GM04504 (cell line): ENCODE measurements around the gene MEMO1.
"Not testable (repeated sequence)": the region's sequence is repeated elsewhere in the genome, so short reads cannot be mapped to it uniquely, and the experiment has no call there.

Experiments
- DNase-seq: peaks from one replicate; pipeline ENCODE4 v3.0.0-alpha.2; 2012; ENCODE audit warnings: low read depth

Gene MEMO1

DNA sequence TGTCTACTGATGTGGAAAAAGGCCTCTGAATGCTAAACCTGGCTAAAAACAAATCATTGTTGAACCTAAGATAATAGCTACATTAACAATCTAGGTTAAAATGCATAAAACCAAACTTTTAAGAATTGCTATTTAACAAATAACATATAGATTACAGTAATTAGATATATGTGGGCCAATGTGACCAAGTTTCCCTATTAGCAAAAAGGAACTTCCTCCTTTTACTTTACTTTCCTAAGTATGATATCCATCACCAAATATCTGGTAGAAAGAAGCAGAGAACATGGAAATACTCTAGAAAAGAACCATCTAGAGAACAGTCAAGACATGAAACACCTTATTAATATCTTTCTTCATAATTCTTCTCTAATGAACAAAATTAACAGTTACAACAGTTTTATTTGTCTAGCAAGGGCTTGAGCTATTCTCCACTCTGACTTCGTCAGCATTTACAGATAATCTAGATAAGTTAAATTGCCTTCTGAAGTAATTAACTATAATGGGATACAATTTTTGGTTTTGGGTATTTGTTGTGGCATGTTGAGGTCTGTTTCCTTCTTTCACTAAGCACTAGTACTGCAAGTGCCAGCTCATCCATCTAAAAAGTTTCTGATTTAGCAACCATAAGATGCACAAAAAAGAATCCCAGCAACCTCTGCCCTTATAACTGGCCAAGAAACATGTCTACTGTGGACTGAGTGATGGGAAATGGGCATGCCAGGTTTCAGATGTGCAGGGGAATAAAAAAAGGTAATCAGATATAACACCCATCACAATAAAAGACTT, 53.3 kb downstream of the MEMO1 start:
- DNase-seq, result no peak

DNA sequence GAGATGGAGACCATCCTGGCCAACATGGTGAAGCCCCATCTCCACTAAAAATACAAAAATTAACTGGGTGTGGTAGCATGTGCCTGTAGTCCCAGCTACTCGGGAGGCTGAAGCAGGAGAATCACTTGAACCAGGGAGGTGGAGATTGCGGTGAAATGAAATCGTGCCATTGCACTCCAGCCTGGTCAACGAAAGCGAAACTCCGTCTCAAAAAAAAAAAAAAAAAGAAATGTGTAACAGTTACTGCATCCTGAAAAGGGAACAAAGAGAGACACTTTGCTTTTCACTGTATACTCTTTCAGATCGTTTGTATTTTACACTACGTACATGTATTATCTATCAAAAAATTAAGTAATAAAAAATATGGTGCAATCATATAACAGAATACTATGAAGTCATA, 53.9 kb downstream of the MEMO1 start:
- DNase-seq, result not testable (repeated sequence)

DNA sequence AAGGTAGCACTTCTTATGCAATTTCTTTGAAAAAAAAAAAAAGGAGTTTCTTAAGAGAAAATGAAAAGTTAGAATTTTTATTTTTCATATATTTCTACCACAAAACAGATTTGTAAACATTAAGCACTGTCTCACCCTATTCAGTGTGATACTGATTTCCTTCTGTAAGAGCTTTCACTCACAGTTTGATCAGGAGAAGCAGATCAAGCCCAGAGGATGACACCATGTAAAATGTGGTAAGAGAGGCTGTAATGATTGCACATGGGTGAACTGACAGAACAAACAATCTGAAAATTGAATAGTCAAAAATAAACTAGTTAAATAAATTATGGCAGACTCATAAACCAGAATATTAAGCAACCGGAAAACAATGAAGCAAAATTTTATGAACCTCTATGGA, 54.5 kb downstream of the MEMO1 start:
- no peak for DNase-seq

DNA sequence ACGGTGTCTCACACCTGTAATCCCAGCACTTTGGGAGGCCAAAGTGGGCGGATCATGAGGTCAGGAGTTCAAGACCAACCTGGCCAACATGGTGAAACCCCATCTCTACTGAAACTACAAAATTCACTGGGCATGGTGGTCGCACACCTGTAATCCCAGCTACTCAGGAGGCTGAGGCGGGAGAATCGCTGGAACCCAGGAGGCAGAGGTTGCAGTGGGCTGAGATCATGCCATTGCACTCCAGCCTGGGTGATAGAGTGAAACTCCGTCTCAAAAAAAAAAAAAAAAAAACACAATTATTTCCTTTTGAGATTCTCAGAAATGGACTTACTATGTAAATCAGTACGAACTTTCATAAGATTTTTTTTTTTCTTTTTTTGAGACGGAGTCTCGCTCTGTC, 57.7 kb downstream of the MEMO1 start:
- not testable (repeated sequence) for DNase-seq

DNA sequence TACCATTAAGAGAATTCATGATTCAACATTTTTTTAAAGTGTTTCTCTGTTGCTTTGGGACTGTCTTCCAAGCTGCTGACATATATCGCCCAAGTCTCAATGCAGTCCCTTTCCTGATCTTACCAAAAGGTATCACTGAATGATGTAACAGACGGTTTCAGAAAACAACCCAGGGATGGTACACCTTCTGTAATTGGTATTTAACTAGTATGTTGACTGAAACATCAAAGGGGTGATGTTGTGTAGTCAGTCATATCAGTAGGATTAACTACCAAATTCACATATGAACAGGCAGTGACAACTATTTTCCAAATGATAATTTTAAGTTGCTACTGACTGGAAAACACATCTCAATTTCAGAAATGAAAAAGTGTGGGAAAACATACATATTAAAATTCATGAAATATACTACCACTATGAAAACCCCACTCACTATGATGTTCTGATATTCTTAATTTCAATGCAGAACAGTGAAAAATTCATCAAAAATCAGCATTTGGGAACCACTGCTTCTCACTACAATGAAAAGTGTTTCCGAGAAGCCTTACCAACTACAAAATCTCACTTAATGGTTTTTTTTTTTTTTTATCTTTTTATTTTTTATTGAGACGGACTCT, 59.8 kb downstream of the MEMO1 start:
- no peak for DNase-seq

DNA sequence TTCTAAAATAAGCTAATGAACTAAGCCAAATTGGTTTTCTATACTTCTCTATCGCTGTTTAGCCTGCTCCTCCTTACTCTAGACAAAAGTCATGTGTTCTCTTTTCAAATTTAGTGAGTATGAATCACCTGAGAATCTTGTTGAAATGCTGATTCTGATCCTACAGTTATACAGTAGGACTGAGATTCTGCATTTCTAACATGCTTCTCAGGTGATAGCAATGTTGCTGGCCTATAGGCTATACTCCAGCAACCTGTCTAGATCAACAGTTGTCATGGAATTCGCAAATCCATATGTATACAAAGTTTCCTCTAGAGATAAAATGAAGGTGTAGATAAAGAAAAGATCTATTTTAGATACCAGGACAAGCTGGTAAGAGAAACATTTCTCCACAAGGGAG, 62.9 kb downstream of the MEMO1 start:
- no peak for DNase-seq

DNA sequence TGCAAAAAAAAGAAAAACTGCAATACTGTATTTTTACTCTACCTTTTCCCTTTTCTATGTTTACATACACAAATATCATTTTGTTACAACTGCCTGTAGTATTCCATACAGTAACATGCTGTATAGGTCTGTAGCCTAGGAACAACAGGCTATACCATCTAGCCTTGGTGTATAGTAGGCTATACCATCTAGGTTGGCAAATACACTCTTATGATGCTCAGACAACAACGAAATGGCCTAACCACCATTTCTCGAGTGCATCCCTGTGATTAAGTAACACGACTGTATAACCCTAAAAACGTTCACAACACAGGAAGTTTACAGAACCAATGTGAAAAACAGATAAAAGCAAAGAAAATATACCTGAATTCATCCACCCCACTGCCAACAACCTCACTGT, 64.0 kb downstream of the MEMO1 start:
- no peak for DNase-seq

DNA sequence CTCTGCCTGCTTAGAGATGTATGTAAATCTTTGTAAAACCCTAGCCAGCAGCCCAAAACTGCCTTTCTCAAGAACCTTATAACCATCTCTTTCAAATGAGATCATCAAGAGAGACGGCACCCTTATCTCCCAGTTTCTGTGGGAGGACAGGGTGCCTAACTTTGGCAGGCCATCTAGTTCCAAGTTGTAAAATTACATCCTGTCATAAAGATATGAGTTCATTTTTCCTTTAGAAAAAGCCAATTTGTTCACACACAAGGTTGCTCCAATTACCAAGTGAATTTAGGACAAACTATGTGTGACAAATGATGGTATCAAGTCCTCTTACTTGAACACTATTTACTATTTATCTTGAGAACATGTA, 65.3 kb downstream of the MEMO1 start:
- DNase-seq, result no peak

DNA sequence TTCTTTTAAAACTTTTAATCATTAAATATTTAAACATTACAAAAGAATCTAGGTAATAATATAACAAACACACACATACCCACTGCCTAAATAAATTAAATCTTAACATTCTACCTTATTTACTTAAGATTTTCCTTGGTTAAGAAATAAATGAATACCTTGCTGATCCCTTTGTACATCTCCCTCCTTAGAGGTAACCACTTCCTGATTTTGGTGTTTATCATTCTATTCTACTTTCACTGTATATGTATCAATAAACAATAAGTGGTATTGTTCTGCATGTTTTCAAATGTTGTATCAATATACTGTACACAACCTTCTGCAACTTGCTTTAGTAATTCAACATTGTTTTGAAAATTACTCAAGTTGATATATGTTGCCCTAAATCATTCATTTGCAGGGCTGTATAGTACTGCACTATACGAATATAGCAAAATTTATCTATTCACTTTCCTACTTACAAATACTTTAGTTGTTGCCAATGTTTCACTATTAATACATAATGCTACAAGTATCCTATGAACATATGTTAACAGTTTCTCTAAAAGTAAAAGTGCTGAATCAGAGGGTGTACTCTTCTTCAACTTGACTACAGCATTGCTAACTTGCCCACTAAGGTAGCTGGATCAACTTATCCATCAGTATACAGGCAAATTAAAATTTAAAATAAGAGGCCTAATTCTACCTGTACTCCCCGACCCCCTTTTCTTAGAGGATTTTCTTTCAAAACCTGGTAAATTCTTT, 65.8 kb downstream of the MEMO1 start:
- no peak for DNase-seq

DNA sequence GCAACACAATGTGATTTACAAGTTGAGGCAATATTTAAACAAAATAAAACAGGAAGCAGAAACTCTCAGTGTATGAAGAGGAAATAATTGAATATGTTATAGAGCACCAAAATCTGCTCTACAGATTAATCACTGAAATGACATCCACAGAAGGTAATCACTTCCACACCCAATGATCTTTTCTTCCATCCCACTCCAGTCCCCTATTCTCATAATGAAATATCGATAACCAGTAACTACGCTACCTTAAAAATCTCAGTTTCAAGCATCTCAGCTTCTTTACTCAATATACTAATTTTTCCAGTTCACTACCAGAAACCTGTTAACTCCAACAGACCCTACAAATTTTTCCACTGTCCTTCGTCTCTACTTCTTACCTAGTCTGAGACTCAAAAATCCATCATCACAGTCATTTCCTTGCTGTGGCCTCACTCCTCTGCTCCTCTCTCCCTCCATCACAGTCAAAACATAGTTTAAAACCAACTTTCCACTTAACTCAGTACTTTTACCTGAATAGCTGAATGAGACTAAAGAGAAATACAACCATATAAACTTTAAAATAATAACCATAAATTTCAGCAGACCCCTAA, 67.1 kb downstream of the MEMO1 start:
- DNase-seq, result no peak

DNA sequence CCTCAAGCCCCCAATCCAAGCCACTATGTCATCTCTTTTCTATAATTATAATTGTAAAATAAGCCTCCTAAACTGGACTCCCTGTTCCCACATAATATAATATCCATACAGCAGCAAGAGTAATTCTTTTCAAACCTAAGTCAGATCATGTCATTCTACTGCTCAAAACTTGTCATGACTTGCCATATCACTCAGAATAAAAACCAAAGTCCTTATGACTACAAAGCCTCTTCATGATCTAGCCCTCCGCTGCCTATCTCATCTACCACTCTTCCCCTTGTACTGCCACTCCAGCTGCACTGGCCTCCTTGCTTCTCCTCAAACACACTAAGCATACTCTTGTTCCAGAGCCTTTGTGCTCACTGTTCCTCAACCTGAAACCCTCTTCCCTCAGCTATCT, 69.9 kb downstream of the MEMO1 start:
- DNase-seq, result no peak

DNA sequence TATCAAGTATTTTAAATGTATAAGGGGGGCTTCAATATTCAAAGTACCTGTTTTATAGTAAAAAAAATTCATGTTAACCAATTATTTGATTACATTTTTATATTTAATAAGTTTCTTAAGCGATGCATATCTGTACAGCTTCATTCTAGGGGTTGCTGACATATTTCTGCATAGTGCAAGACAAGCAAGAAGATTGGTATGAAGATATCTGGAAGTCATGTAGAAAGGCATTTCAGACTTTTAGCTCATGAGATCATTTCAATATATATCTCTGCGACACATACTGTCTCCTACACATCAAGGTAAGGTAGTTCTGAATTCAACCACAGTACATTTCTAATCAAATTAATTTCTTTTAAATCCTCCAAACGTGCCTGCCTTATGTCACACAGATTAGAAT, 73.1 kb downstream of the MEMO1 start:
- no peak for DNase-seq

DNA sequence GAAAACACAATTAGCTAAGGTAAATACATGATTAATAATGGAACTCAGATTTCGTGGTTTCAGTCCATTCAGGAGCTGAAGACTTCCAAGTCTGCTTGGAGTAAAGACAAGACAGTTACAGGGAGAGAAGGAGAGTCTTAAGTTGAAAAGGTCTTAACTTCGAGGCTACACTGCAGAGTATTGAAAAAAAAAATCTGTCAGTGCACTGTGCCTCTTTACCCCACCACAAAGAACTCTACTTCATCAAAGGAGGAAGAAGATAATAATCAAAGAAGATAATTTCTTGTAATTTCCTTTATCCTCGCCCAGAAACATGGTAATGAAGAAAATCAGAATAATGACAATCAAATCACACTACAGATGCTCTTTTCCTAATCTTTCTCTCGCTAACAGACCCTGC, 75.4 kb downstream of the MEMO1 start:
- no peak for DNase-seq

DNA sequence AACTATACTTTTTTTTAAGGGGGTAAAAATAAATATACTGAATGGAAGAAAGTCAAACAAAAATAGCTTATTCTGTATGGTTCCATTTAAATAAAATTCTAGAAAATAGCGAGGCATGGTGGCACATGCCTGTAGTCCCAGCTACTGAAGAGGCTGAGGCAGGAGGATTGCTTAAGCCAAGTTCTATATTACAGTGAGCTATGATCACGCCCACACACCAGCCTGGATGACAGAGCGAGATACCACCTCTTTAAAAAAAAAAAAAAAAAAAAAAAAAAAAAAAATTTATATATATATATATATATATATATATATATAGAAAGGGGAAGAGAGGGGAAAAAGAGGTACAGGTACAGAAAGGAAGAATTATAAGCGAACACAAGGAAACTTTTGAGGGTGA, 77.7 kb downstream of the MEMO1 start:
- no peak for DNase-seq

DNA sequence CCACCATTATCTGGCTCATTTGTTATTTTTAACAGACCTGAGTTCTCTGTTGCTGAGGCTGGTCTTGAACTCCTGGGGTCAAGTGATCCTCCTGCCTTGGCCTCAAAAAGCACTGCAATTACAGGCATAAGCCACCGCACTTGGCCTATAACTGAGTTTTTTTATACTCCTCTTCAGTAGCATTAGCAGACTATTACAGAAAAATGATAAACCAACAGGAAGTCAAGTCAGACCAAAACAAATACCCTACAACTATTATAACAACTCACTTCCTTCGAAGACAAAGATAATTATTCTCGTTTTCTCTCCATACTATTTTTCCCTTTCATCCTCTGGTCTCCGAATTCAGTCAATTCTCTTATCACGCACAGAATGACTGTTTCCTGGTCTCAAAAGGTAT, 78.2 kb downstream of the MEMO1 start:
- DNase-seq, result no peak

DNA sequence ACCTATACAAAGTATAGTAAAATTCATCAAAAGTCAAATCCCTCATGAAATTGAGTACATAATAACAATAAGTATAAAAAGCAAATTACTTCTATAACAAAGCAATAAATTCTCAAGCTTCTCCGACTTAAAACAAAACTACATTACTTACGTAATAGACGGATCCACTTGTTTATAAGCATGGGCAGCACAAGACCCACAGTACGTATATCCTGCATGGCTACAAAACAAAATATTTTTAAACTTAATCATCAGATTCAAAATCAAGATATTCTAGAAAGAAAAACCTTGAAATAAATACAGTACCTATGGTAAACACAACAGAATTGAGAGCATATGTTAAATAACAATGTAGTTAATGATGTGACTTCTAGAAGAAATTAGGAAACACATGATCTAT, 78.9 kb downstream of the MEMO1 start:
- no peak for DNase-seq

DNA sequence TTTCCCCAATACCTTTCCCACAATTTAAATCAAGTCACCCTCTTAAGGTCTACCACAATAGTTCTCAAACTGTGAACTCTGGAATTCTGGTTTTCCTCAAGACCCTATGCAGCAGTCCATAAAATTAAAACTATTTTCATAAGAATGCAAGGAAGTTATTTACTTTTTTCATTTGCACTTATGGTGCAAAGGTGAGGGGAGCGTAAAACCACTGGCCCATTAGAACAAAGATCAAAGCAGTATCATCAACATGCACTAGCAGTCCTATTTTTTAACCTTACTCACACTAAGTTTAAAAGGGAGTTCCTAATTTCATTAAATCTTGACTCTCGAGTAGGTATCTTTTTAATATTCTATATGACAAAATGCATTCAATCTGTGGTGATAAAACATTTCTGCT, 85.3 kb downstream of the MEMO1 start:
- no peak for DNase-seq

DNA sequence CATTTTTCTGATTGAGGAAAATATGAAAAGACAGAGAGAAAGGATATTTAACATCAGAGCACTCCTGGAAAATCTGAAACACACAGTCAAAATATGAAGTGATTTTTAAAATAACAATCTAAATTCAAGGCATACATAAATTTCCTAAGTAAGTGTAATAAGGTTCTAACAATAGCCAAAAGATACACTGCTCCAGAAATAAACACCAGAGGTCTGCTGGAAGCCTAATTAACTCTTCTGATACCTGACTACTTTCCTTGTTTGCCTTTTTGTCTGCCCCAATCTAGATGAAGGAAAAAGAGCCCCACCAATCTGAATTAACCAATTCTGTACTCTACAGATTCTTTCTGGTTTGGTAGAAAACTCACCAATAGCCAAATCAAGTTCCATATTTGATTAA, 87.1 kb downstream of the MEMO1 start:
- DNase-seq, result no peak

DNA sequence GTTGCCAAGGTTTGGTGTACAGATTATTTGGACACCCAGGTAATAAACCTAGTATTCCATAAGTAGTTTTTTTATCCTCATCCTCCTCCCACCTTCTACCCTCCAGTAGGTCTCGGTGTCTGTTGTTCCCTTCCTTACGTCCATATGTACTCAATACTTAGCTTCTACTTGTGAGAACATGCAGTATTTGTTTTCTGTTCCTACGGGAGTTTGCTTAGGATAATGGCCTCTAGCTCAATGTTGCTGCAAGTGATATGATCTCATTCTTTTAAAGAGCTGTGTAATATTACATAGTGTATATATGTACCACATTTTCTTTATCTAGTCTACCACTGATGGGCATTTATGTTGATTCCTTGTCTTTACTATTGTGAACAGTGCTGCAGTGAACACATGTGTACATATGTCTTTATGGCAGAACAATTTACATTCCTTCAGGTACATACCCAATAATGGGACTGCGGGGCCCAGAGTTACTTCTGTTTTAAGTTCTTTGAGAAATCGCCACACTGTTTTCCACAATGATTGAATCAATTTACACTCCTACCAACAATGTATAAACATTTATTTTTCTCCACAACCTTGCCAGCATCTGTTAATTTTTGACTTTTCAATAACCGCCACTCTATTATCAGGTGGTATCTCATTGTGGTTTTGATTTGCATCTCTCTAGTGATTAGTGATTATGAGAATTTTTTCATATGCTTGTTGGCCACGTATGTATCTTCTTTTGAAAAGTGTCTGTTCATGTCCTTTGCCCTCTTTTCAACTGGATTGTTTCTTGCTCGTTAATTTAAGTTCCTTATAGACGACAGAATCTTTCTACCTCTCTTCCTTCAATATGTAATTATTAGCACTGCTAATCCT, 88.0 kb downstream of the MEMO1 start:
- DNase-seq, result no peak

DNA sequence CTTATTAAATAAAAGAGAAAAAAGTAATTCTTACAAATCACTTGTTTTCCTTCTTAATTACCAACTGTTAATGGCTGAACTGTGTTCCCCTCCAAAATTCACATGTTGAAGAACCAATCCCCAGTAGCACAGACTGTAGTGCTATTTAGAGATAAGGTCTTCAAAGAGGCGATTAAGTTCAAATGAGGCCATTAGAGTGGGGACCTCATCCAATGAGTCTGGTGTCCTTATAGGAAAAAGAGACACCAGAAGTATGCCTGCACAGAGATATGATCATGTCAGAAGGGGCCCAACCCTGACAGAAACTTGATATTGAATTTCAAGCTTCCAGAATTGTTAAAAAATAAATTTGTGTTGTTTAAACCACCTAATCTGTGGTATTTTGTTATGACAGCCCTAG, 89.8 kb downstream of the MEMO1 start:
- no peak for DNase-seq

DNA sequence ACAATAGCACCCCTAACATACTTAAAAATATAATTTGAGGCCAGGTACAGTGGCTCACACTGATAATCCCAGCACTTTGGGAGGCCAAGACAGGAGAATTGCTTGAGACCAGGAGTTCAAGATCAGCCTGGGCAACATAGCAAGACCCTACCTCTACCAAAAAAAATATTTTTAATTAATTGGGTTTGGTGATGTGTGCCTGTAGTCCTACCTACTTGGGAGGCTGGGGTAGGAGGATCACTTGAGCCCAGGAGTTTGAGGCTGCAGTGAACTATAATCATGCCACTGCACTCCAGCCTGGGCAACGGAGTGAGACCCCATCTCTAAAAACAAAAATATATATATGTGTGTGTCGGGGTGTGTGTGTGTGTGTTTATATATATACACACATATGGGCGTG, 91.3 kb downstream of the MEMO1 start:
- no peak for DNase-seq

DNA sequence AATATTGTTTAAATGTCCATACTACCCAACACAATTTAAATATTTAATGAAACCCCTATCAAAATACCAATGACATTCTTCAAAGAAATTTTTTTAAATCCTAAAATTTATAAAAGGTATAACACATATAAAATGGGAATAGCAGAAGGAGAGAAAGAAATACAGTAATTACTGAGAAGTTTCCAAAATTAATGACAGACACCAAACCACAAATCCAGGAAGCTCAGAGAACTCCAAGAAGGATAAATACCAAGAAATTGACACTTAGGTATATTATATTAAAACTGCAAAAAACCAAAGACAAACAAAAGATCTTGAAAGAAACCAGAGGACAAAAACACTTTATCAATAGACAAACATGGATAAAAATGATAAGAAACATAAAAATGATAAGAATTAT, 101.1 kb downstream of the MEMO1 start:
- no peak for DNase-seq
